ENCODE measurements around the gene GOLPH3L.

- TF ChIP-seq ZFY (CRISPR knock-in tag; IDR thresholded peaks at IDR 0.05): no peak
- TF ChIP-seq CTCF (CRISPR knock-in tag; IDR thresholded peaks at IDR 0.05): no peak
- TF ChIP-seq ZBTB40 (IDR thresholded peaks at IDR 0.05): no peak
- no peak for TF ChIP-seq ZBTB40 (CRISPR knock-in tag; IDR thresholded peaks at IDR 0.05)
- TF ChIP-seq KAT8 (CRISPR knock-in tag; IDR thresholded peaks at IDR 0.05): no peak
- TF ChIP-seq ZNF350 (CRISPR knock-in tag; IDR thresholded peaks at IDR 0.05; ENCODE audit: borderline replicate concordance, low read depth): no peak
These were observed 54.7 kb downstream of the GOLPH3L start for GRCh38 chr1:150642296-150642695.
